Right lobe of liver (tissue), 6 donors: Measurements from ENCODE around the gene NUDT11. TPM values are rescaled to one million over a fixed set of nuclear protein-coding genes. Genes with fewer than 3 reads are reported as not detected.

Experiments used
- ATAC-seq, 4 donors: fragments of 200-7000 bp; cut with Tn5 transposase; one replicate each; pipeline ENCODE4 v1.9.1; 2020; ENCODE audit warnings: mild to moderate bottlenecking in 4 of 4, moderate library complexity in 4 of 4
- DNase-seq, 3 donors: peaks; one replicate each; pipeline ENCODE4 v3.0.0-alpha.2; 2020
- H3K27ac ChIP-seq, 3 donors: fragments of 200-600 bp; one replicate each; pipeline ENCODE4 v1.8.0; 2022
- H3K27me3 ChIP-seq, 2 donors: fragments of 200-600 bp; one replicate each; pipeline ENCODE4 v1.8.0; 2022
- H3K36me3 ChIP-seq, 4 donors: fragments of 200-600 bp; sonication (generic) in 1 of 4; one replicate each; pipeline versions ENCODE4 v1.5.1 to v1.8.0; 2017 to 2022; ENCODE audit warnings: control low read depth in 1 of 4
- H3K4me1 ChIP-seq, 4 donors: fragments of 200-600 bp; sonication (generic) in 1 of 4; one replicate each; pipeline versions ENCODE4 v1.5.1 to v1.8.0; 2017 to 2022; ENCODE audit warnings: control low read depth in 1 of 4
- H3K4me3 ChIP-seq, 3 donors: fragments of 200-600 bp; one replicate each; pipeline ENCODE4 v1.8.0; 2022
- H3K9me3 ChIP-seq, 4 donors: fragments of 200-600 bp; sonication (generic) in 1 of 4; one replicate each; pipeline versions ENCODE4 v1.5.1 to v1.8.0; 2017 to 2022; ENCODE audit warnings: control low read depth in 1 of 4
- CTCF ChIP-seq, 4 donors: fragments of 200-600 bp in 3 of 4; fragments of 450-650 bp in 1 of 4; IDR thresholded peaks; one replicate each; pipeline versions ENCODE4 v1.5.1 to v1.8.0; 2016 to 2022; ENCODE audit warnings: antibody characterized with exemption in 4 of 4, mild to moderate bottlenecking in 2 of 4
- POLR2A ChIP-seq: fragments of 450-650 bp; IDR thresholded peaks from one replicate; pipeline ENCODE4 v1.6.1; 2017; ENCODE audit warnings: antibody characterized with exemption, mild to moderate bottlenecking
- WGBS: methylation state at CpG from one replicate; pipeline ENCODE4 v1.1.6; 2018; ENCODE audit warnings: low coverage, low lambda C conversion rate; ENCODE audit not compliant: insufficient coverage; ENCODE audit errors: missing lambda C conversion rate; 5-methylcytosine and 5-hydroxymethylcytosine counted together
- intact Hi-C, 2 donors: fragments of 100-400 bp; cut with DNase I; formaldehyde crosslinking; loops; one replicate each; pipeline versions ENCODE4 v1.11.2 to v1.14.1; 2022
- total RNA-seq, 6 experiments: library from RNA; depleted of rRNA in 2 of 6; stranded (reverse); fragments of >200 nt in 2 of 6; fragmentation: NEBNext Ultra II Directional in 3 of 6; extraction: Animal tissue kit (Norgen Biotek cat#: 25700) in 3 of 6; gene quantifications; one replicate each; pipeline versions ENCODE4 v1.1.0 to v1.2.4, GENCODE V29; 2016 to 2023
- donor health status: DM: no; HTN: yes; CAD: no.
- donor health status: DM: no; HTN: no; CAD: no.
- donor health status: DM: no; HTN: no; CAD: no.
- donor health status: DM: no; HTN: yes; CAD: no.
- donor health status: DM: no; HTN: yes; CAD: no.

The NUDT11 gene
- total RNA-seq, 6 experiments from 2014 or later, result not detected

GRCh38 chrX:51456246-51456645 is 40.1 kb downstream of the NUDT11 start:
- WGBS, result 56% methylated on average over 5 of the region's 7 CpGs
- ATAC-seq, result no peak
- no peak overlapping the region for H3K27ac ChIP-seq
- H3K9me3 ChIP-seq, result no peaks in the 10 kb centered on the region
- H3K36me3 ChIP-seq, result no peaks in the 10 kb centered on the region
- H3K4me3 ChIP-seq, result no peak overlapping the region
- no peak for TF ChIP-seq CTCF (IDR thresholded peaks at IDR 0.05)
- no peak for TF ChIP-seq POLR2A
- no peaks in the 10 kb centered on the region for H3K4me1 ChIP-seq
- intact Hi-C loops, result no loop called here
- peaks cover 0 to 9% of the 10 kb centered on the region in 2 donors for H3K27me3 ChIP-seq
- DNase-seq, result no peak

- ATAC-seq (no peak), DNase-seq (no peak)
- Histone ChIP-seq H3K9me3 (no peaks in the 10 kb centered on the region), H3K4me1 (no peaks in the 10 kb centered on the region), H3K4me3 (no peak overlapping the region), H3K36me3 (no peaks in the 10 kb centered on the region), H3K27ac (no peak overlapping the region), H3K27me3 (peaks cover 0 to 11% of the 10 kb centered on the region in 2 donors)
- intact Hi-C loops, result no loop called here
- WGBS, result no CpG with 5 or more reads among the region's 1 CpG
- no peak for TF ChIP-seq CTCF (IDR thresholded peaks at IDR 0.05)
- TF ChIP-seq POLR2A, result no peak
These were observed 56.0 kb downstream of the NUDT11 start for GRCh38 chrX:51440365-51440764.

Other genes starting within 250 kb of the NUDT11 start
- gene NUDT10, start 163.8 kb downstream of the NUDT11 start, total RNA-seq, result 1 to 10 TPM in 3 of 6 experiments, under 1 TPM in 3; 0.31 to 1.9 (median 1.1) TPM
- gene CENPVL3, start 122.3 kb upstream of the NUDT11 start, total RNA-seq, result not detected
- gene CENPVL2, start 186.2 kb upstream of the NUDT11 start, total RNA-seq, result not detected
- gene CENPVL1, start 213.9 kb upstream of the NUDT11 start, total RNA-seq, result not detected
- 1 to 10 TPM; 3.6 to 8.7 (median 6.6) TPM for gene GSPT2, start 246.8 kb upstream of the NUDT11 start, total RNA-seq